K562 (cell line): ENCODE results near the gene TSKS. TPM values are rescaled to one million over a fixed set of nuclear protein-coding genes. Genes with fewer than 3 reads are reported as not detected.

Source experiments
- CHD2 ChIP-seq: IDR thresholded peaks from 2 replicates; pipeline ENCODE4 v1.6.1; 2011; ENCODE audit warnings: low read depth, low read length
- E2F1 ChIP-seq: sonication (generic); formaldehyde crosslinking; IDR thresholded peaks from 2 replicates; pipeline ENCODE4 v1.8.1; 2023; ENCODE audit warnings: mild to moderate bottlenecking, missing genetic modification reagents, moderate library complexity
- HINFP ChIP-seq: fragments of 450-650 bp; conservative IDR thresholded peaks from 2 replicates; pipeline ENCODE4 v1.6.1; 2016; ENCODE audit warnings: missing genetic modification characterization, low read depth, mild to moderate bottlenecking, control low read depth, missing compliant biosample characterization
- HIVEP1 ChIP-seq: fragments of 250-450 bp; sonication (Bioruptor Pico); IDR thresholded peaks from 2 replicates; pipeline ENCODE4 v1.4.0; 2020; ENCODE audit warnings: mild to moderate bottlenecking
- LCOR ChIP-seq: sonication (generic); formaldehyde crosslinking; IDR thresholded peaks from 2 replicates; pipeline ENCODE4 v1.8.0; 2022; ENCODE audit warnings: mild to moderate bottlenecking, missing genetic modification reagents
- NRF1 ChIP-seq, 2 experiments: fragments of 450-650 bp; IDR thresholded peaks in 1 of 2; conservative IDR thresholded peaks in 1 of 2; 2 replicates each; pipeline ENCODE4 v1.6.1; 2014; ENCODE audit warnings: mild to moderate bottlenecking in 2 of 2
- PTTG1 ChIP-seq: fragments of 450-650 bp; IDR thresholded peaks from 2 replicates; pipeline ENCODE4 v1.6.1; 2016; ENCODE audit warnings: low read depth, mild to moderate bottlenecking, missing genetic modification characterization, missing compliant biosample characterization
- RBBP5 ChIP-seq: fragments of 200-600 bp; sonication (generic); IDR thresholded peaks from 2 replicates; pipeline ENCODE4 v1.6.1; 2012; ENCODE audit warnings: borderline replicate concordance, mild to moderate bottlenecking, low read length, control low read depth, inconsistent platforms; ENCODE audit not compliant: insufficient read depth, poor library complexity, severe bottlenecking
- RFX7 ChIP-seq: fragments of 250-450 bp; sonication (Bioruptor Pico); IDR thresholded peaks from 2 replicates; pipeline ENCODE4 v1.5.1; 2021; ENCODE audit warnings: mild to moderate bottlenecking
- TAF1 ChIP-seq: IDR thresholded peaks from 2 replicates; pipeline ENCODE4 v1.6.1; 2011; ENCODE audit warnings: mild to moderate bottlenecking, low read length, moderate library complexity; ENCODE audit not compliant: insufficient read depth, control insufficient read depth, severe bottlenecking; ENCODE audit errors: extremely low read depth
- TBP ChIP-seq: optimal IDR thresholded peaks from 2 replicates; pipeline ENCODE3; 2011; ENCODE audit warnings: low read depth, low read length, improper control_type of control experiment
- ZFP91 ChIP-seq: sonication (generic); formaldehyde crosslinking; IDR thresholded peaks from 2 replicates; pipeline ENCODE4 v1.8.0; 2022; ENCODE audit warnings: mild to moderate bottlenecking, missing genetic modification reagents
- ZFX ChIP-seq: sonication (generic); formaldehyde crosslinking; IDR thresholded peaks from 2 replicates; pipeline ENCODE4 v1.8.0; 2022; ENCODE audit warnings: mild to moderate bottlenecking, missing genetic modification reagents, moderate library complexity
- ZKSCAN1 ChIP-seq: fragments of 150-350 bp; IDR thresholded peaks from 2 replicates; pipeline ENCODE4 v1.6.1; 2016; ENCODE audit warnings: low read depth, low read length
- ZNF134 ChIP-seq: fragments of 250-450 bp; sonication (Bioruptor Pico); conservative IDR thresholded peaks from 2 replicates; pipeline ENCODE4 v1.4.0; 2020
- ZNF592 ChIP-seq: fragments of 450-650 bp; IDR thresholded peaks from 2 replicates; pipeline ENCODE4 v1.6.1; 2017; ENCODE audit warnings: antibody characterized with exemption, mild to moderate bottlenecking
- ZNF696 ChIP-seq: fragments of 250-450 bp; sonication (Bioruptor Pico); conservative IDR thresholded peaks from 2 replicates; pipeline ENCODE4 v1.4.0; 2020; ENCODE audit warnings: mild to moderate bottlenecking, moderate library complexity
- polyA plus RNA-seq, 8 experiments: library from polyadenylated mRNA; depleted of rRNA in 4 of 8; stranded (reverse) in 5 of 8; unstranded in 3 of 8; fragments of >200 nt; fragmentation: Nextera tagmentation in 2 of 8; fragmentation: Illumina TruSeq in 1 of 8; extraction: Ambion mirVana in 2 of 8; extraction: Trizol in 1 of 8; gene quantifications; 2 replicates each; pipeline versions ENCODE4 v1.2.1 to v1.2.3, GENCODE V29; 2011 to 2014; ENCODE audit warnings: inconsistent platforms in 1 of 8, missing spikeins in 1 of 8
- total RNA-seq, 7 experiments: library from RNA; depleted of rRNA in 6 of 7; stranded (reverse); fragments of >200 nt in 6 of 7; fragmentation: Illumina TruSeq in 2 of 7; extraction: Trizol in 2 of 7; gene quantifications; 2 replicates each; pipeline versions ENCODE4 v1.2.1 to v1.2.3, GENCODE V29; 2011 to 2021; ENCODE audit warnings: low replicate concordance in 1 of 7

The TSKS gene
- total and polyA plus RNA-seq, 9 of the 15 experiments (the other 6 are each of a cell fraction or from before 2014, with no cell fraction given), result 0.14 to 4.5 (median 0.80) TPM

GRCh38 chr19:49746206-49746958 lies 16.7 kb downstream of the TSKS start (continued):
- TF ChIP-seq RBBP5, result peak; percentile 41
- TF ChIP-seq HIVEP1 (CRISPR knock-in tag), result no peak
- TF ChIP-seq ZFX (CRISPR knock-in tag), result peak; percentile 97
- TF ChIP-seq ZNF134 (CRISPR knock-in tag), result no peak
- peak; percentile 32 for TF ChIP-seq TAF1
- TF ChIP-seq ZNF696 (CRISPR knock-in tag), result no peak
- TF ChIP-seq RFX7, result no peak
- TF ChIP-seq ZNF592, result peak; percentile 69
- 0 out of 2 replicates have a peak, but pooled peaks have one; percentile 6 for TF ChIP-seq ZKSCAN1
- TF ChIP-seq PTTG1 (tag), result no peak
- peak; percentile 33 for TF ChIP-seq TBP
- TF ChIP-seq ZFP91 (CRISPR knock-in tag), result no peak
- TF ChIP-seq HINFP (tag), result no peak
- TF ChIP-seq E2F1, result 0 out of 2 replicates have a peak, but pooled peaks have one; percentile 57
- TF ChIP-seq NRF1 (conservative IDR thresholded peaks at IDR 0.05 in 1 of 2, IDR thresholded peaks at IDR 0.05 in 1 of 2), result peak; percentile 79 to 82
- peak; percentile 81; the same call in 1 of the 2 replicates for TF ChIP-seq LCOR (CRISPR knock-in tag)
- TF ChIP-seq CHD2, result peak; percentile 2; the same call in 1 of the 2 replicates
